Stimulated activated CD4-positive, alpha-beta T cell treated with anti-CD3 and anti-CD28 coated beads, Interleukin-1b, Interleukin-23, amount 100 ng/mL, for 1 hour (primary cell): ENCODE data around the gene SEPTIN2.
"Not testable (repeated sequence)": the region's sequence is repeated elsewhere in the genome, so short reads cannot be mapped to it uniquely, and the experiment has no call there.

Source experiments
- DNase-seq, 2 donors: peaks; one replicate each; pipeline ENCODE4 v3.0.0-alpha.2; 2020; ENCODE audit warnings: low read depth in 2 of 2

The SEPTIN2 gene

DNA sequence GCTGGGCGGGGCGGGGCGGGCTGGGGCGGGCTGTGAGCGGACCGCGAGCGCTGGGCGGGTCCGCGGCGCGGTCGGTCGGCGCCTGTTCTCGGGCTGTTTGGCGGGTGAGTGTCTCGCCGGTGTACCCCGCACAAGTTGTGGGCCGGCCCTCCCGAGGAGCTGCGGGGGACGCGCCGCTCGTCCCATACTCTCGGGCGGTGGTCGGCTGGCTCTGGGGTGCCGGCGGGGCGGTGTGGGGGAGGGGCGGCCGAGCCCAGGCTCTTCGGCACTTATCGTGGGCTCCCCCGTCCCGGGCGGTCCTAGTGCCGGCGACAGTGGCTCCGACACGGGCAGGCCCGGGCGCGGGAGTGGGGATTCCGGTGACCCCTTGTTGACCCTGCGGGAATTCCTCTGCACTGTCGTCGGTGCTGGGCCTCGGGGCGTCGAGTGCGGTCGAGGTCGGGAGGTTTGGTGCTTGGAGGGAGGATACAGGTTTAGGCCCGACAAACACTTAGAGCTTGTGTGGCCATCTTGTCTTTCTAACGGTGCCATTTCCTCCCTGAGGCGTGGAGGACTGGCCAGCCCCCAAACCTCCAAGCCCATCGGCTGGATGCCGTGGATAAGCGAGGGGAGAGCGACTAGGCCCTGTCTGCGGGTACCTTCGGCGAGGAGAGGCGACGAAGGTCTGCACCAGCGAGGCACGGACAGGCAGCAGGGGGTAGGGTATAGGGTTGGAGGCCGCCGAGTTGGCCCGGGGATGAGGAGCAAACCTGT lies at the start of gene SEPTIN2:
Gene SEPTIN2, plus strand, starts transcription at position 47 of the 753 bp plus-strand sequence. CDS start 8,308 bp downstream, outside the sequence.
- peak; percentile 39 to 59 for DNase-seq

- no peak for DNase-seq
Observed at GRCh38 chr2:241267249-241268067, 48.3 kb upstream of the SEPTIN2 start.

GRCh38 chr2:241268306-241268705 lies 47.4 kb upstream of the SEPTIN2 start:
- DNase-seq, result no peak

DNA sequence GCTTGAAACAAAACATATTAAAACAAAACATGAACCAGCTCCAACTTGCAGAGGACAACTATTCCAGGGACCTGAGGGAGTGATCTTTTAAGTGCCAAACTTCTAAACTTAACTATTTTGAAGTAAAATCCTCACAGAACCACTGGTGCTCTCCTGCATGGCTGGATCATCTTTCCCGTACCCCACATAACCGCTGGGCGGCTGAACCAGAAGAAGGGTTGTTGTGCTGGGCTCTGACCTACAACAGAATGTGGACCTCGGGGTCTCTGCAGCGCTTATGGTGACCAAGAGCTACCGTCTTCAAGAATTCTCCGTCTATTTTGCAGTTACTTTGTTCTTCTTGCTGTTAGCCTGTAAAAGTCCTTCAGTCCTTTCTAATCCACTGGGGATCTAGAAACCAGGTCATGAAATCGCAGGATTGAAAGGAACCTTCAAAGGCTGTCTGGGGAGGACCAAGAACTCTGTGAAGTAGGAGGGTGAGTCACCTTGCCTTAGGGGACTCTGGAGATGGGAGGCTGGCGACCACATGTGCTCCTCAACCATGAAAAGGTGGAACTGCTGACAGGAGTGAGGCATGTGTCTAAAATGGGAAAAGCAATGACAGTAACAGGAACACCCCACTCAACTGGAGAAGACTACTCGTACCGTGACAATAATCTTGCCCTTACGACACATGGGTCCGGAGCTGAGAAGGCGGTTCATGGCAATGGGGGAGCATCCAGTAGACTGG lies 46.8 kb upstream of the SEPTIN2 start:
- no peak for DNase-seq

GRCh38 chr2:241269707-241270520 lies 45.8 kb upstream of the SEPTIN2 start:
- no peak for DNase-seq

GRCh38 chr2:241270531-241270930 lies 45.2 kb upstream of the SEPTIN2 start:
- no peak for DNase-seq

DNA sequence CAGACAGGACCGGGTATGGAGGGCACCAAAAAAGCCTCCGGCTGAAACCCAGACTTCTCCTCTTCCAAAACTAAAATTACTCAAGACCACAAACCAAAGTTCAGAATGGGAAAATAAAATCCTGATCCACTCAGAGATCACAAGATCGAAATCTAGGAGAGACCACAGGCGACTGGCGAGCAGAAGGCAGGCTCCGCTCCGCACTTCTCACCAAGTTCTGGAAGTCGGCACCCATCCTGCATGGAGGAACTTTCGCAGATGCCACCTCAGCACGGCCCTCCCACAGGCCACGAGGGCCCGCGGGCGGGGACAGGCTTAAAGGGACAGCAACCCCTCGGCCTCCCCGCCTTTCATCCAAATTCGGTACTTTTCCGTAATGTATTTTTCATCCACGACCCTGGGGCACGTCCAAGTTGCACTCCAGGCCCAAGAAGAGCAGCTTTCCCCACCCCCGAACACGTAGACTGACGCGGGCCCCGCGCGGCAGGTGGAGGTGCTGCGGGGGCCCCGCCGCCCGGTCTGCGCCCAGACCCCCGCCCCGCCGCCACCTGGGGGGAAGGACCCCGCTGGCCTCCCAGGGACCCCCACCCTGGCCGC lies 43.9 kb upstream of the SEPTIN2 start:
- DNase-seq, result peak; percentile 16 to 19

DNA sequence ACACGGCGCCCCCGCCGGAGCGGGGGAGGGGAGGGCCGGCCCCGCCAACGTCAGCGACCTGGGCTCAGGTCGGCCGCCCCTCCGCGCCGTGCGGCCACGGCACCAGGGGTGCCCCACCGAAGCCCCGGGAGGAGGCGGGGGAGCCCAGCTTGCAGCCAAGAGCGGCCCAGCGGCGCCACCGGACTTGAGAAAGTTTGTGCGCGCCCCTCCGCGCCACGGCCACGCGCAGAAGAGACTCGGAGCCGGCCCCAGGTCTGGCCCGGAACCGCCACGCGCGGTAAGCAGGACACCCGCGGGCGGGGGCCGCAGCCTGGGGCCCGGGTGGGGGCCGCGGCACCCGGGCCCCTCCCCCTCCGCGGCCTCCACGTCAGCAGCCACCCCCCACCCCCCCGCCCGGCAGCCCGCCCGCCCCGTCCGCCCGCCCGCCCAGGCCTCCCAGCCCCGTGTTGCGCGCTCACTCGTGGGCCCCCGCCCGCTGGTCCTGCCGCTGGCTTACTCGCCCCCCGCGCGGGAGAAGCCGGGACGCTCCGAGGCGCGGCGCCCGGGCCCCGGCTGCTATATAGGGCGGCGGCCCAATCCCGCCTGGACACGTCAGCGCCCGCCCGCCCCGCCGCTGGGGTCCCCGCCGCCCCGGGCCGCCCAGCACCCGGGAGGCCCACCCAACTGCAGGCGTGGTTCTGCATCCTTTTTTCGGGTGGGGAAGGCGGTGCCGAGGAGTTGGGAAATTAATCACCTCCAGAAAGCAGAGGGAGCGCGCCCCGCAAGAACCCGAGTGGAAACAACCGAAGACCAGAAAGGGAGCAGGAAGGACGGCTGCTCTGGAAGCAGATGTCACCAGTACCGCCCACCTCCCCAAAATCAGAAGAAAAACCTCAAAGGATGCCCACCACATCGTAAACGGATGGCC lies 43.2 kb upstream of the SEPTIN2 start:
- peak in 1 of 2 donors; percentile 18 for DNase-seq

GRCh38 chr2:241273210-241274020 lies 42.3 kb upstream of the SEPTIN2 start:
- DNase-seq, result no peak

DNA sequence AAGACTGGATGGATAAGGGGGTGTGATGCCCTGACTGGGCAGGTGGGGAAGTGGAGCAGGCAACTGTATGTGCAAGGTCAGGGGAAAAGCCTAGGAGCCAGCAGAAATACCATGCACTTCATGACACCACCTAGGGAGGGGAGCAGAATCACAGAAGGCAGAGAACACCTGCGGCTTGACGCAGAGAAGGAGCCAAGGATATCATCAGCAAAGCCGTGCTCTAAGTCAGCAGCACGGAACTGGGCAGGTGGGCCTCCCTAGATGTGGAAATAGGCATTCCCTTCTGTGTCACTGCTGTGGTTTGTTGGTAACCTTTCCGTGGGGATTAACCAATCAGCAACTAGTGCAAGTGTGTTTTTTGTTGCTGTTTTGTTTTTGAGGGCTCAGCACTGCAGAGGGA lies 41.6 kb upstream of the SEPTIN2 start:
- DNase-seq, result no peak

DNA sequence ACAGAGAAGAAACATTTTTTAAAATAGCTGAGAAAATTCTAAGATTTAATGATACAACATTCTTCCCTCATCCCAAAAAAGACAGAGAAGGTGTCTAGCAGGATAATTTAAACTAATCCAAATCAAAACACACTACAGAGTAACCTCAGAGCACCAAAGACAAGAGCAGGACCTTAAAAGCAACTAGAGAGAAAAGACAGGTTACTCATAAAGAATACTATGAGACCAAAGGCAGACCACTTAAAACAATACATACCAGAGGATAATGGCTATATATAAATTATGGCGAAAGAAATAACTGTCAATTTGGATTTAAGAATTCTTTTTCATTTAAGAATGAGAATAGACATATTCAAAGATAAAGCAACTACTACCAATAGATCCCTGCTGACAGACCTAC lies 40.2 kb upstream of the SEPTIN2 start:
- DNase-seq, result no peak

- DNase-seq, result no peak
Observed at GRCh38 chr2:241275910-241276309, 39.8 kb upstream of the SEPTIN2 start.

DNA sequence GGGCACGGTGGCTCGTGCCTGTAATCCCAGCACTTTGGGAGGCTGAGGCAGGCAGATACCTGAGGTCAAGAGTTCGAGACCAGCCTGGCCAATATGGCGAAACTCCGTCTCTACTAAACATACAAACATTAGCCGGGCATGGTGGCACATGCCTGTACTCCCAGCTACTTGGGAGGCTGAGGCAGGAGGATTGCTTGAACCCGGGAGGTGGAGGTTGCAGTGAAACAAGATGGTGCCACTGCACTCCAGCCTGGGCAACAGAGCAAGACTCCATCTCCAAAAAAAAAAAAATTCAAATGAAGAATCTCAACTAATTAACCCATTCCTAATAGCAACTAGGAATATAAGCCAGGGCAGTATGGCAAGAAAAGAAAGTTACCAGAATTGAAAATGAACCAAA lies 37.4 kb upstream of the SEPTIN2 start:
- DNase-seq, result not testable (repeated sequence)

- DNase-seq, result no peak
Observed at GRCh38 chr2:241279413-241279812, 36.3 kb upstream of the SEPTIN2 start.

- no peak for DNase-seq
Observed at GRCh38 chr2:241279828-241280227, 35.9 kb upstream of the SEPTIN2 start.

DNA sequence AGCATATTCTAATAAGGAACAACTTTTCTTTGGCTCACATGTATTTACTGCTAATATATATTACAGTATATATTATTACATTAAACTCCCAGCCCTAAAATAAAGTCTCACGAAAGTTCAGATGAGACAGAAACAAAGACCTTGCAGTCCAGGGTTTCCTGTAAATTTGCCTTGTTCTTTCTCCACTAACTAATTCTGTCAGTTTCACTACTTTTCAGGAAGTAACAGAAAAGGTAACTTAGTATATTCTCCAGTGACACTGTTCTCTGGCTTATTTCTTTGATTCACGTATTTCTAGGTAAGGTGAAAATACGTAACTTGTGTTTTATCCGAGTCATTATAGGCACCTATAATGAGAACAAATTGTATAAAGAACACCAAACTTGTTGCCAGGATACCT lies 35.4 kb upstream of the SEPTIN2 start:
- DNase-seq, result no peak

DNA sequence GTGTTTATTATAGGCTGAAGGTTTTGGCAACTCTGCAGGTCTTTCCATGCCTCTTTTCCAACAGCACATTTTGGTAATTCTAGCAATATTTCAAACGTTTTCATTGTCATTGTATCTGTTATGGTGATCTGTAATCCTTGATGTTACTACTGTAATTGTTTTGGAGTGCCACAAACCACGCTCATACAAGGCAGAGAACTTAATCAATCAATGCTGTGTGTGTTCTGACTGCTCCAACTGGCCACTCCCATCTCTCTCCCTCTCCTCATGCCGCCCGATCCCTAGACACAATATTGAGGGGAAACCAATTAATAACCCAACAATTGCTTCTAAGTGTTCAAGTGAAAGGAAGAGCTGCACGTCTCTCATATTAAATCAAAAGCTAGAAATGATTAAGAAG lies 33.2 kb upstream of the SEPTIN2 start:
- DNase-seq, result no peak

GRCh38 chr2:241285596-241285995 lies 30.1 kb upstream of the SEPTIN2 start:
- DNase-seq, result no peak
